ENCODE results near the gene ADAMTS16. TPM values are rescaled to one million over a fixed set of nuclear protein-coding genes. Genes with fewer than 3 reads are reported as not detected.

ADAMTS16 gene
- total RNA-seq, 4 donors from 2014 or later, result under 0.01 to 19.2 (median 0.34) TPM; not detected in 1

DNA sequence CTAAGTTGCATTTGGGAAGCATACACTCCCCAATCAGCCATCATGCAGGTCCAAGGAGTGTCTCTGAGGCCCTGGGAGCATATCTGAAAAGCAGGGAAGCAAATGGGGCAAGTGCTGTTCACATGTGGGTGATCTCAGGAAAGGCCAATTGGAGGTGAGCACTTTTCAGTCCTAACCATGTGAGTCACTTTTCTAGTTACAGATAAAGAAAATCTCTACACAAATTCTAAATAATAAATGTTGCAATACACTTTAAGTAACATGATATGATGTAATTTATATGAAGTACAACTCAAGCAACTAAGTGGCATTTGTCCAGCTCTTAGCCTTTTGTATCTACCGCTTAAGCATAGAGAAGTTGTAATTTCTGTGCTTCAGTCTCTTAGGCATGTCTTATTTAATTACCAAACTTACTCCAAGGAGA is 18.4 kb downstream of the ADAMTS16 start:
- no peak overlapping the region for H3K27ac ChIP-seq
- TF ChIP-seq, protein P1, sequence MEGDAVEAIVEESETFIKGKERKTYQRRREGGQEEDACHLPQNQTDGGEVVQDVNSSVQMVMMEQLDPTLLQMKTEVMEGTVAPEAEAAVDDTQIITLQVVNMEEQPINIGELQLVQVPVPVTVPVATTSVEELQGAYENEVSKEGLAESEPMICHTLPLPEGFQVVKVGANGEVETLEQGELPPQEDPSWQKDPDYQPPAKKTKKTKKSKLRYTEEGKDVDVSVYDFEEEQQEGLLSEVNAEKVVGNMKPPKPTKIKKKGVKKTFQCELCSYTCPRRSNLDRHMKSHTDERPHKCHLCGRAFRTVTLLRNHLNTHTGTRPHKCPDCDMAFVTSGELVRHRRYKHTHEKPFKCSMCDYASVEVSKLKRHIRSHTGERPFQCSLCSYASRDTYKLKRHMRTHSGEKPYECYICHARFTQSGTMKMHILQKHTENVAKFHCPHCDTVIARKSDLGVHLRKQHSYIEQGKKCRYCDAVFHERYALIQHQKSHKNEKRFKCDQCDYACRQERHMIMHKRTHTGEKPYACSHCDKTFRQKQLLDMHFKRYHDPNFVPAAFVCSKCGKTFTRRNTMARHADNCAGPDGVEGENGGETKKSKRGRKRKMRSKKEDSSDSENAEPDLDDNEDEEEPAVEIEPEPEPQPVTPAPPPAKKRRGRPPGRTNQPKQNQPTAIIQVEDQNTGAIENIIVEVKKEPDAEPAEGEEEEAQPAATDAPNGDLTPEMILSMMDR (IDR thresholded peaks at IDR 0.05), result no peak
- no peak for TF ChIP-seq POLR2A (IDR thresholded peaks at IDR 0.05)
- intact Hi-C loops (cut with DNase I; ENCODE audit: low total_unique reads), result no loop called here
- H3K4me1 ChIP-seq, result peaks cover 0 to 4% of the 10 kb centered on the region in 2 donors
- DNase-seq, result no peak
- H3K4me3 ChIP-seq, result no peak overlapping the region
- H3K36me3 ChIP-seq, result no peaks in the 10 kb centered on the region
- no peaks in the 10 kb centered on the region for H3K9me3 ChIP-seq
- H3K27me3 ChIP-seq, result no peaks in the 10 kb centered on the region

DNA sequence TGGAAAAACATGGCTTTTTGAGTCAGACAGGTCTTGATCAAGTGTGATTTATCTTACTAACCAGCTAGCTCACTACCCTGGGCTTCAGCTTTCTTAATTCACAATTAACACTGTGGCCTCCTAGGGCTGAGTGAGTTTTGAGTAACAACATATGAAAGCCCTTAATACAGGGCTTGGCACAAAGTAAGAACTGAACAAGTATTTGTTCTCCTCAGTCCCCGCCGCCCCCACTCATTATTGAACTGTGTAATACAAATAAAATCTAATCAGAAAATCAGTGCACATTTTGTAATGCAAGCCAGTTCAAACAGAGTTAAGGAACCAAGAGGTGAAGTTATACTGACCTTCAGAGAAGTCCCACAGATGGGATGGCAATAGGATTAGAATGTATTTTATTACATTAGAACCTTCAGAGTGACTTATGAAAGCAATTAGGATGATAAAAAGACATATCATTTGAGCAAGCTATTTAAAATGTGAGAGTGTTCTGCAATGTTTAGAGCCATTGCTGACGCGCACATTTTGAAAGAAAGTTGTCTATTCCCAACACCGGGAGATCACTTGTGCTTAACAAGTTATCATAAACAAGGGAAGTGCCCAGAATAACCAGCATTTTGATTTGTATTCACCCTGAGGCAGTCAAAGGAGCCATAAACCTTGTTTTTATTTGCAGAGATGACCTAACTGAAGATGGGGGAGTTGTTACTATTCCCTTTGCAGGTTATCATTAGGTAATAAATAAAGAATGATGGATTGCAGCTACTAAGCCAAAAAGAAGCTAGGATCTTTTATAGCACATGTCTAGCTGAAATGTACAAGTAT is 19.4 kb downstream of the ADAMTS16 start:
- H3K27ac ChIP-seq, result no peak overlapping the region
- H3K36me3 ChIP-seq, result no peaks in the 10 kb centered on the region
- intact Hi-C loops (cut with DNase I; ENCODE audit: low total_unique reads), result no loop called here
- H3K27me3 ChIP-seq, result no peaks in the 10 kb centered on the region
- peaks cover 0 to 4% of the 10 kb centered on the region in 2 donors for H3K4me1 ChIP-seq
- no peaks in the 10 kb centered on the region for H3K9me3 ChIP-seq
- no peak for DNase-seq
- TF ChIP-seq, protein P1 (IDR thresholded peaks at IDR 0.05), result no peak
- no peak for TF ChIP-seq POLR2A (IDR thresholded peaks at IDR 0.05)
- no peak overlapping the region for H3K4me3 ChIP-seq

DNA sequence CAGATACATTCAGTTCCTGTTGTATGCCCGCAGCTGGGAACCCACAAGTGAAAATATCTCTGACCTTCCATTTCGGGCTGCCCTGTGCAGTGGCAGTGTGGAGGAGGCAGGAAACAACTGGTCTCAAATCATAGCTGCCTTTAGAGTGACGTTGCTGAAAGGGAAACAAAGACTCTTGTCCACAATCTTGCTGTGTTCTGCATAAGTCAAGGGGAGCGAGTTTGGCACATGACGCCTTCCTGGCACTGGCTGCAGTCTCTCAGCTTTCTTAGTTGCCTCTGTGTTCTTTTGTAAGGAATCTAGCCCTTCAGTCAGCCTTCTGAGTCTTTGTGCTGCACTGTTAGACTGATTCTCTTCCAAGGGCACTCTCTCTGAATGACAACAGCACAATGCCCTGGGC is 24.0 kb downstream of the ADAMTS16 start:
- H3K4me1 ChIP-seq, result peaks cover 0 to 2% of the 10 kb centered on the region in 2 donors
- H3K27me3 ChIP-seq, result no peaks in the 10 kb centered on the region
- TF ChIP-seq, protein P1 (IDR thresholded peaks at IDR 0.05), result no peak
- TF ChIP-seq POLR2A (IDR thresholded peaks at IDR 0.05), result no peak
- H3K4me3 ChIP-seq, result no peak overlapping the region
- no peaks in the 10 kb centered on the region for H3K9me3 ChIP-seq
- intact Hi-C loops (cut with DNase I; ENCODE audit: low total_unique reads), result no loop called here
- no peaks in the 10 kb centered on the region for H3K36me3 ChIP-seq
- H3K27ac ChIP-seq, result no peak overlapping the region
- no peak for DNase-seq

DNA sequence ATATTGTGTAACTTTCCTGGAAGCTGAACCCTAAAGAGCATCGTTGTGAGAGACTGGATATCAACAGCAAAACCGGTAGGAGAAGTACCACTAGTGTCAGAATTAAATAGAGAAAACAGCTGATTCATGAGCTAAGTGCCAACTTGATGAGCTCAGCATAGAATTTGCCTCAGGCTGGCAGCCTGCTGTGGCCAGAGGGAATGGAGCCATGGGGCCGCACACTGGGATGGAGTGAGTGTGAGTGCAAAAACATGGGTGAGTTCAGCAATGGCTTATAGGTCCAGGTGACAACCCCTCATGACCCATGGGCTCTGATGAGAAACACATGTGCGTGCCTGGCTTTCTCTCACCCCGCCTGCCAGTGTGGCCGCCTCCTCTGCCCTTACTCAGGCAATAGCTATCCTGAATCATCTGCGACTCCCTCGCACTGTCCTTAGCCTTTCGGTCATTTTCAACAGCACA is 25.4 kb downstream of the ADAMTS16 start:
- Histone ChIP-seq H3K36me3 (no peaks in the 10 kb centered on the region), H3K9me3 (no peaks in the 10 kb centered on the region), H3K27ac (no peak overlapping the region), H3K27me3 (no peaks in the 10 kb centered on the region), H3K4me1 (no peaks in the 10 kb centered on the region), H3K4me3 (no peak overlapping the region)
- intact Hi-C loops (cut with DNase I; ENCODE audit: low total_unique reads), result no loop called here
- no peak for TF ChIP-seq POLR2A (IDR thresholded peaks at IDR 0.05)
- TF ChIP-seq, protein P1 (IDR thresholded peaks at IDR 0.05), result no peak
- no peak for DNase-seq

DNA sequence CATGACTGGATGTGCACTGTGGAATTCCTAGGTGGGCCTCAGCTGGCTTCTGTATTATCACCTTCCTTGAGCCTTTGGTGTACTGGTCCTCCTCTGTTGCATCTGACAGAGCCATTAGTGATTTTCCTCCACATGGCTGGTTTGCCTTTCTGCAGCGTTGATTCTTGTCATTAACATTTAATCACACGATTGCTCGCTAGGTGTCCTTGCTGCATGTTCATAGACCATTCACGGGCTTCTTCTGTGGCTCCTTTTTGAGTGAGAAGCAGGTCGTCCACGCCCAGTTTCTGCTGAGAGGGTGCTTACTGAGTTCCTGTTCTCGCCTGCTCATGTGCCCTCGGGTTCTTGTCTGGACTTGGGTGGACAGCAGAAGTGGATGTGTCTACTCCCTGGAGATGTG is 29.3 kb downstream of the ADAMTS16 start:
- H3K4me1 ChIP-seq, result no peaks in the 10 kb centered on the region
- no peak for DNase-seq
- H3K27ac ChIP-seq, result no peak overlapping the region
- intact Hi-C loops (cut with DNase I; ENCODE audit: low total_unique reads), result no loop called here
- H3K9me3 ChIP-seq, result no peaks in the 10 kb centered on the region
- no peak overlapping the region for H3K4me3 ChIP-seq
- TF ChIP-seq, protein P1 (IDR thresholded peaks at IDR 0.05), result no peak
- no peak for TF ChIP-seq POLR2A (IDR thresholded peaks at IDR 0.05)
- no peaks in the 10 kb centered on the region for H3K36me3 ChIP-seq
- H3K27me3 ChIP-seq, result no peaks in the 10 kb centered on the region
